GM23338 (cell line): Measurements from ENCODE around the gene RASGRP3. TPM values are rescaled to one million over a fixed set of nuclear protein-coding genes. Genes with fewer than 3 reads are reported as not detected.

Experiments used
- ATAC-seq: fragments of 200-7000 bp; cut with Tn5 transposase; 3 replicates; pipeline ENCODE4 v1.9.1; 2020
- DNase-seq: peaks from one replicate; pipeline ENCODE4 v3.0.0-alpha.2; 2015; ENCODE audit warnings: low spot score
- H2AFZ ChIP-seq: fragments of 200-600 bp; sonication (generic); 2 replicates; pipeline ENCODE4 v1.8.0; 2016; ENCODE audit warnings: antibody characterized with exemption, mild to moderate bottlenecking, moderate library complexity
- H3F3A ChIP-seq: fragments of 200-600 bp; sonication (generic); replicated peaks from 2 replicates; pipeline ENCODE4 v1.8.0; 2017; ENCODE audit warnings: antibody characterized with exemption, mixed run types, low read depth
- H3K27ac ChIP-seq: fragments of 200-600 bp; sonication (generic); 2 replicates; pipeline ENCODE4 v1.6.1; 2016; ENCODE audit warnings: low read depth
- H3K27me3 ChIP-seq: fragments of 200-600 bp; sonication (generic); 2 replicates; pipeline ENCODE4 v1.8.0; 2016; ENCODE audit warnings: mild to moderate bottlenecking, mixed run types, moderate library complexity; ENCODE audit not compliant: insufficient read depth
- H3K36me3 ChIP-seq: fragments of 200-600 bp; sonication (generic); 2 replicates; pipeline ENCODE4 v1.8.0; 2016; ENCODE audit warnings: mild to moderate bottlenecking; ENCODE audit not compliant: insufficient read depth
- H3K4me1 ChIP-seq: fragments of 200-600 bp; sonication (generic); 2 replicates; pipeline ENCODE4 v1.8.0; 2016; ENCODE audit warnings: mild to moderate bottlenecking, moderate library complexity; ENCODE audit not compliant: insufficient read depth
- H3K4me2 ChIP-seq: fragments of 200-600 bp; sonication (generic); 2 replicates; pipeline ENCODE4 v1.7.1; 2017; ENCODE audit warnings: mixed run types
- H3K4me3 ChIP-seq: fragments of 200-600 bp; sonication (generic); 2 replicates; pipeline ENCODE4 v1.6.1; 2016; ENCODE audit warnings: mixed run types
- H3K79me2 ChIP-seq: fragments of 200-600 bp; sonication (generic); replicated peaks from 2 replicates; pipeline ENCODE4 v1.8.0; 2017; ENCODE audit warnings: mild to moderate bottlenecking; ENCODE audit not compliant: insufficient read depth
- H3K9me2 ChIP-seq: fragments of 200-600 bp; sonication (generic); 2 replicates; pipeline ENCODE4 v1.8.0; 2017; ENCODE audit not compliant: insufficient read depth
- H4K20me1 ChIP-seq: fragments of 200-600 bp; sonication (generic); replicated peaks from 2 replicates; pipeline ENCODE4 v1.8.0; 2017; ENCODE audit warnings: mild to moderate bottlenecking; ENCODE audit not compliant: insufficient read depth
- H3K27ac Mint-ChIP-seq: 2 replicates; pipeline ENCODE4 v1.8.0; 2020; ENCODE audit warnings: inconsistent platforms, mild to moderate bottlenecking, moderate library complexity, mixed read lengths
- H3K27me3 Mint-ChIP-seq: 3 replicates; pipeline ENCODE4 v1.8.0; 2022; ENCODE audit warnings: low read depth, mild to moderate bottlenecking, moderate library complexity, mixed read lengths, inconsistent platforms; ENCODE audit not compliant: insufficient read depth, poor library complexity
- H3K36me3 Mint-ChIP-seq: 3 replicates; pipeline ENCODE4 v1.8.0; 2021; ENCODE audit warnings: low read depth, mild to moderate bottlenecking, inconsistent platforms, moderate library complexity, mixed read lengths
- H3K4me1 Mint-ChIP-seq: 3 replicates; pipeline ENCODE4 v1.8.0; 2020; ENCODE audit warnings: mild to moderate bottlenecking, inconsistent platforms, mixed read lengths
- H3K4me3 Mint-ChIP-seq: 3 replicates; pipeline ENCODE4 v1.8.0; 2021; ENCODE audit warnings: moderate library complexity, mild to moderate bottlenecking, inconsistent platforms, mixed read lengths
- H3K9me3 Mint-ChIP-seq: 3 replicates; pipeline ENCODE4 v1.8.0; 2020; ENCODE audit warnings: moderate library complexity, mild to moderate bottlenecking, inconsistent platforms, mixed read lengths
- CREB1 ChIP-seq: fragments of 250-450 bp; sonication (Bioruptor Pico); IDR thresholded peaks from 2 replicates; pipeline ENCODE4 v1.5.0; 2020; ENCODE audit warnings: low read depth, mild to moderate bottlenecking, moderate library complexity
- CTCF ChIP-seq, 2 experiments: fragments of 200-600 bp in 1 of 2; sonication (generic) in 1 of 2; conservative IDR thresholded peaks; 2 replicates each; pipeline versions ENCODE4 v1.5.1 to v1.6.1; 2016 to 2017; ENCODE audit warnings: antibody characterized with exemption in 2 of 2, low read depth in 2 of 2, mild to moderate bottlenecking in 2 of 2, moderate library complexity in 1 of 2
- EZH2 ChIP-seq: fragments of 200-600 bp; sonication (generic); IDR thresholded peaks from one replicate; pipeline ENCODE4 v1.8.0; 2017; ENCODE audit warnings: antibody characterized with exemption, mild to moderate bottlenecking, low read depth; ENCODE audit not compliant: unreplicated experiment
- EZH2phosphoT487 ChIP-seq: fragments of 200-600 bp; sonication (generic); IDR thresholded peaks from one replicate; pipeline ENCODE4 v1.8.1; 2018; ENCODE audit warnings: antibody characterized with exemption; ENCODE audit not compliant: unreplicated experiment
- JUNB ChIP-seq: IDR thresholded peaks from one replicate; pipeline ENCODE4 v1.6.1; 2016; ENCODE audit warnings: antibody characterized with exemption; ENCODE audit not compliant: unreplicated experiment
- NANOG ChIP-seq: IDR thresholded peaks from 2 replicates; pipeline ENCODE4 v1.6.1; 2016; ENCODE audit warnings: antibody characterized with exemption, borderline replicate concordance
- POLR2AphosphoS5 ChIP-seq: IDR thresholded peaks from 2 replicates; pipeline ENCODE4 v1.6.1; 2016; ENCODE audit warnings: antibody characterized with exemption, low read depth
- REST ChIP-seq: IDR thresholded peaks from one replicate; pipeline ENCODE4 v1.6.1; 2018; ENCODE audit warnings: antibody characterized with exemption; ENCODE audit not compliant: unreplicated experiment
- STAT1 ChIP-seq: IDR thresholded peaks from one replicate; pipeline ENCODE4 v1.6.1; 2016; ENCODE audit warnings: antibody characterized with exemption; ENCODE audit not compliant: unreplicated experiment
- ZNF114 ChIP-seq: fragments of 250-450 bp; sonication (Bioruptor Pico); IDR thresholded peaks from 2 replicates; pipeline ENCODE4 v1.5.0; 2020; ENCODE audit warnings: mild to moderate bottlenecking, moderate library complexity
- ZNF331 ChIP-seq: fragments of 250-450 bp; sonication (Bioruptor Pico); IDR thresholded peaks from 2 replicates; pipeline ENCODE4 v1.5.0; 2020; ENCODE audit warnings: low read depth, mild to moderate bottlenecking, moderate library complexity
- polyA plus RNA-seq: library from polyadenylated mRNA; unstranded; fragments of >200 nt; fragmentation: Nextera tagmentation; extraction: Ambion mirVana; gene quantifications from 2 replicates; pipeline ENCODE4 v1.2.1, GENCODE V29; 2016
- total RNA-seq: library from RNA; depleted of rRNA; stranded (reverse); fragments of >200 nt; shearing (Covaris generic); gene quantifications from 2 replicates; pipeline ENCODE4 v1.2.3, GENCODE V29; 2014

RASGRP3 gene
- total and polyA plus RNA-seq, 2 experiments from 2014 or later = 0.19 to 0.69 TPM

GRCh38 chr2:33458248-33458819 is 18.1 kb upstream of the RASGRP3 start:
- no peaks in the 10 kb centered on the region for H3K4me1 ChIP-seq
- peaks cover 2% of the 10 kb centered on the region for H3K27me3 Mint-ChIP-seq
- no peaks in the 10 kb centered on the region for H3F3A ChIP-seq
- no peak overlapping the region for H3K4me2 ChIP-seq
- H2AFZ ChIP-seq = no peak overlapping the region
- no peak overlapping the region for H3K27ac Mint-ChIP-seq
- no peaks in the 10 kb centered on the region for H3K79me2 ChIP-seq
- no peak overlapping the region for H3K27ac ChIP-seq
- no peak for DNase-seq
- H3K4me3 Mint-ChIP-seq = no peak overlapping the region
- no peak overlapping the region for H3K4me3 ChIP-seq
- peaks cover 6% of the 10 kb centered on the region; the same call in 2 of the 3 replicates for H3K4me1 Mint-ChIP-seq
- TF ChIP-seq ZNF114 (CRISPR knock-in tag) (no peak), STAT1 (no peak), EZH2 (no peak), POLR2AphosphoS5 (no peak), CTCF (conservative IDR thresholded peaks at IDR 0.05; ENCODE audit: low read depth in 2 of 2) (no peak), CREB1 (CRISPR knock-in tag) (no peak), NANOG (no peak), REST (no peak), JUNB (no peak), ZNF331 (no peak)
- H3K9me2 ChIP-seq = peaks cover 4% of the 10 kb centered on the region; the same call in 1 of the 2 replicates
- H3K36me3 ChIP-seq = no peaks in the 10 kb centered on the region
- H3K27me3 ChIP-seq = no peaks in the 10 kb centered on the region
- H3K9me3 Mint-ChIP-seq = peaks cover 2% of the 10 kb centered on the region; the same call in 1 of the 3 replicates
- H3K36me3 Mint-ChIP-seq = no peaks in the 10 kb centered on the region
- no peaks in the 10 kb centered on the region for H4K20me1 ChIP-seq
- ATAC-seq = no peak

GRCh38 chr2:33459745-33460144 is 16.7 kb upstream of the RASGRP3 start:
- H3K4me3 ChIP-seq = no peak overlapping the region
- peaks cover 6% of the 10 kb centered on the region; the same call in 2 of the 3 replicates for H3K4me1 Mint-ChIP-seq
- no peaks in the 10 kb centered on the region for H3K79me2 ChIP-seq
- no peaks in the 10 kb centered on the region for H4K20me1 ChIP-seq
- DNase-seq = no peak
- peaks cover 2% of the 10 kb centered on the region for H3K27me3 Mint-ChIP-seq
- H3K4me3 Mint-ChIP-seq = no peak overlapping the region
- H2AFZ ChIP-seq = no peak overlapping the region
- peaks cover 2% of the 10 kb centered on the region; the same call in 1 of the 2 replicates for H3K9me2 ChIP-seq
- H3K27ac ChIP-seq = no peak overlapping the region
- no peaks in the 10 kb centered on the region for H3K36me3 Mint-ChIP-seq
- no peak overlapping the region for H3K27ac Mint-ChIP-seq
- no peaks in the 10 kb centered on the region for H3F3A ChIP-seq
- H3K36me3 ChIP-seq = no peaks in the 10 kb centered on the region
- no peaks in the 10 kb centered on the region for H3K27me3 ChIP-seq
- no peaks in the 10 kb centered on the region for H3K9me3 Mint-ChIP-seq
- no peaks in the 10 kb centered on the region for H3K4me1 ChIP-seq
- no peak for ATAC-seq
- H3K4me2 ChIP-seq = no peak overlapping the region
- TF ChIP-seq EZH2 (no peak), ZNF114 (CRISPR knock-in tag) (no peak), EZH2phosphoT487 (no peak), ZNF331 (no peak), JUNB (no peak), STAT1 (no peak), REST (no peak), NANOG (no peak)
